ENCODE results near the gene STPG2. TPM values are rescaled to one million over a fixed set of nuclear protein-coding genes. Genes with fewer than 3 reads are reported as not detected.

STPG2 gene
- total and polyA plus RNA-seq, 12 donors = 0.07 to 1.8 (median 0.61) TPM; not detected in 3

DNA sequence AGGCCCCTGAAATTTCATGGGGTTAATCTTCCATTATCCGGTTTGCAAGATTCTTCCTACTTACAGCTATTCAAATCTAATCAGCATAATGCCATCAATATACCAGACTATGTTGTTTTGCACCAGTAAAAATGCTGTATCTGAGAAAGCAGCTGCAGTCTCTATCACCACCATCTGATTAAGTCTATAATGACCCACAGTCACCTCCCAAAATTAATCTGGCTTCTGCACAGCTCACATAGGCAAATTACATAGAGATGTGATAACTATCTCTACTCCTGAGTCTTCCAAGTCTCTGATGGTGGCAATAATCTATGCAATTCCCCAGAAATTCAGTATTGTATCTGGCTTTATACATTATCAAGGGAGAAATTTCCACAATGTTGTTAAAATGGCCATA lies 113.2 kb downstream of the STPG2 start:
- Histone ChIP-seq H3K4me1 (replicated peaks in 1 of 2) (no peaks in the 10 kb centered on the region), H3K27me3 (no peaks in the 10 kb centered on the region), H3K9me3 (replicated peaks in 1 of 3) (peaks cover 0 to 5% (median 0%) of the 10 kb centered on the region in 3 donors), H3K36me3 (replicated peaks in 1 of 2) (no peaks in the 10 kb centered on the region), H3K4me3 (no peak overlapping the region), H3K27ac (no peak overlapping the region)
- DNase-seq = no peak
- 64 to 91% (median 73%) methylated on average over 1 of the region's 1 CpG for WGBS, 4 donors
- TF ChIP-seq POLR2A (IDR thresholded peaks at IDR 0.05) = no peak
- TF ChIP-seq, protein P1, sequence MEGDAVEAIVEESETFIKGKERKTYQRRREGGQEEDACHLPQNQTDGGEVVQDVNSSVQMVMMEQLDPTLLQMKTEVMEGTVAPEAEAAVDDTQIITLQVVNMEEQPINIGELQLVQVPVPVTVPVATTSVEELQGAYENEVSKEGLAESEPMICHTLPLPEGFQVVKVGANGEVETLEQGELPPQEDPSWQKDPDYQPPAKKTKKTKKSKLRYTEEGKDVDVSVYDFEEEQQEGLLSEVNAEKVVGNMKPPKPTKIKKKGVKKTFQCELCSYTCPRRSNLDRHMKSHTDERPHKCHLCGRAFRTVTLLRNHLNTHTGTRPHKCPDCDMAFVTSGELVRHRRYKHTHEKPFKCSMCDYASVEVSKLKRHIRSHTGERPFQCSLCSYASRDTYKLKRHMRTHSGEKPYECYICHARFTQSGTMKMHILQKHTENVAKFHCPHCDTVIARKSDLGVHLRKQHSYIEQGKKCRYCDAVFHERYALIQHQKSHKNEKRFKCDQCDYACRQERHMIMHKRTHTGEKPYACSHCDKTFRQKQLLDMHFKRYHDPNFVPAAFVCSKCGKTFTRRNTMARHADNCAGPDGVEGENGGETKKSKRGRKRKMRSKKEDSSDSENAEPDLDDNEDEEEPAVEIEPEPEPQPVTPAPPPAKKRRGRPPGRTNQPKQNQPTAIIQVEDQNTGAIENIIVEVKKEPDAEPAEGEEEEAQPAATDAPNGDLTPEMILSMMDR (IDR thresholded peaks at IDR 0.05) = no peak
- intact Hi-C loops (cut with DNase I) = no loop called here

DNA sequence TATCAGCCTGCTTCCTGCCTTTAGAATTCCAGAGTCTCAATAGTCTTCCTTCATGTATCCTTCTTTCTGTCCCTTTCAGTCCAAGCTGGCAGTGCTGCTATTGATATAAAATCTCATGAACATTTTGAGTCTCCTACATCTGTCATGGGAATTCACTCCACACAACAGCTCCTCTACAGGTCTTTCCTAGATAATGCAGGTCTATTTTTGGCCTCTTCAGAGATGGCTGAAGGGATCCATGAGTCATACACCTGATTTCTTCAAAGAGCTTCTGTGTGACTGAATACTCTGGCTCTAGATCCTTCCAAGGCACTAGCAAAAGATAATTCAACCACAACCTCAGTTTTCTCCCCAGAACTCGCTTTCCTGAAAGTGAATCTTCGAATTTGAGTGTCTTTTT lies 115.4 kb downstream of the STPG2 start:
- intact Hi-C loops (cut with DNase I) = no loop called here
- Histone ChIP-seq H3K4me1 (replicated peaks in 1 of 2) (no peaks in the 10 kb centered on the region), H3K4me3 (no peak overlapping the region), H3K36me3 (replicated peaks in 1 of 2) (no peaks in the 10 kb centered on the region), H3K9me3 (replicated peaks in 1 of 3) (peaks cover 0 to 5% (median 0%) of the 10 kb centered on the region in 3 donors), H3K27ac (no peak overlapping the region), H3K27me3 (no peaks in the 10 kb centered on the region)
- TF ChIP-seq, protein P1 (IDR thresholded peaks at IDR 0.05) = peak in 1 of 6 experiments; percentile 2
- TF ChIP-seq POLR2A (IDR thresholded peaks at IDR 0.05) = no peak
- 72 to 76% (median 74%) methylated on average over 2 of the region's 2 CpGs for WGBS, 4 donors
- no peak for DNase-seq

DNA sequence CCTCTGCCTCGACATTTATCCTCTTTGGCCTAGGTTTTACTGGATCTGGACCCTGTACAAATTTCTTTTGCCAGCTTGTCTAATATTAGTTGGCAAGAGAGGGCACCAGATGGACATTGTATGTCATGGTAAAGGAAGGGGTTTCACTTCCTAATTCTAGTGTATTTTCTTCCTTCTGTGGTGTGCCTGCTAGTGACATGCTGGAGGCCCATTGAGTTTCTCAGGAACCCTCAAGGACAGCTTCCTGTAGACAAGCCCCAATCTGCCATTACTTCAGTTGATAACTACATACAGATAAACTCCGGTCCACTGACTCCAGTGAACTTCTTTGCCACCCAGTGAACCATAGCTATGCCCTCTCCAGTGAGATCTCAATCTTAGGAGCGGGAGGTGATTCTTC lies 116.9 kb downstream of the STPG2 start:
- no peak overlapping the region for H3K27ac ChIP-seq
- WGBS, 4 donors = 81 to 88% (median 86%) methylated on average over 3 of the region's 3 CpGs
- intact Hi-C loops (cut with DNase I) = no loop called here

DNA sequence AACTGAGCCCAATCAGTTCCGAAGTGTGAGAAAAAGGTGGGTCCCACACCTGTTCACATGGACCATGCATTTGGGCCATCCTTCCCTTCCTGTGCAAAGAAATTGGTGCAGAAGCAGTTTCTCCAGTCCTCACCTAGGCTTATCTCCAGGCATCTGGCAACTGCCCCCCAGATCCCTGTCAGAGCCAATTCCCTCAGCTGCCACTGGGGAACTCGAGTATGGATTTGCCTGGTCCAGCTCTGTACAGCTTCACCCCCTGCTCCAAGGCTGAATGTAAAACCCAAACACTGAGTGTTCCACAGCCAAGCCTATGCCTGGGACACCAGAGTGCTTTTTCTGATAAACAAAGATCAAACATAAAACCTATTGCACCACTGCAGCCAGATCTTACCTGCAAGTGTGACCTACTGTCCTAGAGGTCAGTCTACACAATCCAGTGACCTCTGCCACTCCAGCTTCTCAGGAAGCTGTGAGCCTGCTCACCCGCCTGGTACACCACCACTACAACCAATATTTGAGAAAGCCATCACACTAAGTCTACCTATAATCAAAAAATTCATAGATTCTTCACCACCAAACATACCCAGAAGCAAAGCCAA lies 136.4 kb downstream of the STPG2 start:
- Histone ChIP-seq H3K9me3 (replicated peaks in 1 of 3) (peaks cover 0 to 8% (median 3%) of the 10 kb centered on the region in 3 donors), H3K4me3 (no peak overlapping the region), H3K27ac (no peak overlapping the region), H3K36me3 (replicated peaks in 1 of 2) (no peaks in the 10 kb centered on the region), H3K27me3 (no peaks in the 10 kb centered on the region), H3K4me1 (replicated peaks in 1 of 2) (no peaks in the 10 kb centered on the region)
- 67 to 86% (median 76%) methylated on average over 3 of the region's 3 CpGs for WGBS, 4 donors
- TF ChIP-seq, protein P1 (IDR thresholded peaks at IDR 0.05) = no peak
- no peak for TF ChIP-seq POLR2A (IDR thresholded peaks at IDR 0.05)
- intact Hi-C loops (cut with DNase I) = no loop called here
- DNase-seq = no peak

More for the DNA sequence above, 116.9 kb downstream of the STPG2 start:
- no peaks in the 10 kb centered on the region for H3K36me3 ChIP-seq (replicated peaks in 1 of 2)
- H3K4me1 ChIP-seq (replicated peaks in 1 of 2) = no peaks in the 10 kb centered on the region
- TF ChIP-seq, protein P1 (IDR thresholded peaks at IDR 0.05) = no peak
- TF ChIP-seq POLR2A (IDR thresholded peaks at IDR 0.05) = no peak
- peaks cover 0 to 5% (median 0%) of the 10 kb centered on the region in 3 donors for H3K9me3 ChIP-seq (replicated peaks in 1 of 3)
- no peaks in the 10 kb centered on the region for H3K27me3 ChIP-seq
- no peak for DNase-seq
- H3K4me3 ChIP-seq = no peak overlapping the region
